ENCODE measurements around the gene BLOC1S5.

DNA sequence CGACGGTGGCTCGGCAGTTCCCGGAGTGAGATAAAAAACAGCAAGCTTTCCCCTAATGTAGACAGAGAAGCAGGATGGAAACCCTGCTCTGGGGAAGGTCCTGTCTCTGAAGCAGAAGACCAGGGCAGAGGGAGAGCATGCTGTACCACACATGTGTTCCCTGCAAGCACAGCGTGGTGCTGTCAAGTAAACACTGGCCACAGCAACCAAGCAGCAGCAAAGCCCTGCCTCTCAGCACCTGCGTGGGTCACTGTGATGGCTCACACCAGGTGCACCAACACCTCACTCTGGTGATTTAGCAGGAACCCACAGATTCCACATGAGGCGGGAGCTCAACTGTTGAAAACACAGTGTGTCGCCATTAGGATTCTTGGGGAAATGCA, 88.4 kb downstream of the BLOC1S5 start:
- TF ChIP-seq, protein P1, sequence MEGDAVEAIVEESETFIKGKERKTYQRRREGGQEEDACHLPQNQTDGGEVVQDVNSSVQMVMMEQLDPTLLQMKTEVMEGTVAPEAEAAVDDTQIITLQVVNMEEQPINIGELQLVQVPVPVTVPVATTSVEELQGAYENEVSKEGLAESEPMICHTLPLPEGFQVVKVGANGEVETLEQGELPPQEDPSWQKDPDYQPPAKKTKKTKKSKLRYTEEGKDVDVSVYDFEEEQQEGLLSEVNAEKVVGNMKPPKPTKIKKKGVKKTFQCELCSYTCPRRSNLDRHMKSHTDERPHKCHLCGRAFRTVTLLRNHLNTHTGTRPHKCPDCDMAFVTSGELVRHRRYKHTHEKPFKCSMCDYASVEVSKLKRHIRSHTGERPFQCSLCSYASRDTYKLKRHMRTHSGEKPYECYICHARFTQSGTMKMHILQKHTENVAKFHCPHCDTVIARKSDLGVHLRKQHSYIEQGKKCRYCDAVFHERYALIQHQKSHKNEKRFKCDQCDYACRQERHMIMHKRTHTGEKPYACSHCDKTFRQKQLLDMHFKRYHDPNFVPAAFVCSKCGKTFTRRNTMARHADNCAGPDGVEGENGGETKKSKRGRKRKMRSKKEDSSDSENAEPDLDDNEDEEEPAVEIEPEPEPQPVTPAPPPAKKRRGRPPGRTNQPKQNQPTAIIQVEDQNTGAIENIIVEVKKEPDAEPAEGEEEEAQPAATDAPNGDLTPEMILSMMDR (conservative IDR thresholded peaks at IDR 0.05; ENCODE audit: low read length) = no peak
- no peak for TF ChIP-seq EZH2phosphoT487 (IDR thresholded peaks at IDR 0.05; ENCODE audit: borderline replicate concordance)
